H1 (cell line): ENCODE data around the gene KRT12. TPM values are rescaled to one million over a fixed set of nuclear protein-coding genes. Genes with fewer than 3 reads are reported as not detected.

Source experiments
- CBX8 ChIP-seq: fragments of 300-800, 300-1000 bp; sonication (generic); IDR thresholded peaks from 2 replicates; pipeline ENCODE4 v1.7.1; 2016; ENCODE audit warnings: low read depth, low read length, borderline replicate concordance
- EP300 ChIP-seq, 2 experiments: IDR thresholded peaks; 1 replicate in 1 of 2; 2 replicates in 1 of 2; pipeline ENCODE4 v1.6.1; 2011 to 2012; ENCODE audit warnings: low read depth in 2 of 2, low read length in 2 of 2, mild to moderate bottlenecking in 2 of 2, borderline replicate concordance in 1 of 2, inconsistent platforms in 1 of 2, moderate library complexity in 1 of 2
- EZH2 ChIP-seq: fragments of 200-600 bp; sonication (generic); IDR thresholded peaks from 2 replicates; pipeline ENCODE4 v1.7.1; 2012; ENCODE audit warnings: low read depth, mild to moderate bottlenecking, moderate library complexity, low read length, inconsistent platforms; ENCODE audit not compliant: severe bottlenecking
- RBBP5 ChIP-seq: IDR thresholded peaks from 2 replicates; pipeline ENCODE4 v1.7.1; 2012; ENCODE audit warnings: low read depth, mild to moderate bottlenecking, inconsistent platforms, low read length, moderate library complexity, borderline replicate concordance
- RNF2 ChIP-seq: fragments of 200-900, 300-1000 bp; sonication (generic); IDR thresholded peaks from 2 replicates; pipeline ENCODE4 v1.7.1; 2016; ENCODE audit warnings: borderline replicate concordance, low read depth, mild to moderate bottlenecking, antibody characterized with exemption, low read length; ENCODE audit not compliant: poor library complexity, severe bottlenecking; ENCODE audit errors: missing control alignments
- SRF ChIP-seq: IDR thresholded peaks from 2 replicates; pipeline ENCODE4 v1.6.1; 2011; ENCODE audit warnings: mild to moderate bottlenecking, low read depth, low read length, moderate library complexity
- SUZ12 ChIP-seq: fragments of 200-600 bp; sonication (generic); IDR thresholded peaks from 2 replicates; pipeline ENCODE4 v1.6.1; 2012; ENCODE audit warnings: mild to moderate bottlenecking, inconsistent platforms, low read length, moderate library complexity, mixed read lengths
- TBP ChIP-seq: IDR thresholded peaks from 2 replicates; pipeline ENCODE4 v1.6.1; 2011; ENCODE audit warnings: low read depth, low read length, improper control_type of control experiment
- YY1 ChIP-seq: IDR thresholded peaks from 2 replicates; pipeline ENCODE4 v1.6.1; 2011; ENCODE audit warnings: low read depth, mild to moderate bottlenecking, low read length
- ZNF274 ChIP-seq: IDR thresholded peaks from 2 replicates; pipeline ENCODE4 v1.7.0; 2012; ENCODE audit warnings: low read length, borderline replicate concordance; ENCODE audit errors: extremely low read depth
- polyA plus RNA-seq, 7 experiments: library from polyadenylated mRNA; depleted of rRNA in 3 of 7; stranded (reverse) in 5 of 7; unstranded in 2 of 7; fragments of >200 nt in 5 of 7; fragments of 200-250 nt in 2 of 7; gene quantifications; 1 replicate in 5 of 7; 2 replicates in 1 of 7; 4 replicates in 1 of 7; pipeline versions ENCODE4 v1.2.1 to v1.2.3, GENCODE V29; 2011 to 2013; ENCODE audit warnings: missing spikeins in 2 of 7, mixed read lengths in 2 of 7
- total RNA-seq: library from RNA; stranded (reverse); fragmentation: NEBNext Ultra II Directional; extraction: Animal tissue kit (Norgen Biotek cat#: 25700); gene quantifications from 2 replicates; pipeline ENCODE4 v1.2.1, GENCODE V29; 2021
- TF ChIP-seq, protein P1 (sequence below): fragments of 300-600 bp; sonication (generic); IDR thresholded peaks from 2 replicates; pipeline ENCODE4 v1.7.1; 2012; ENCODE audit warnings: low read length, moderate library complexity, mild to moderate bottlenecking, inconsistent platforms; ENCODE audit not compliant: insufficient replicate concordance

Gene KRT12
- total and polyA plus RNA-seq, 2 of the 8 experiments (the other 6 are each of a cell fraction or from before 2014, with no cell fraction given), result not detected

- TF ChIP-seq, protein P1, sequence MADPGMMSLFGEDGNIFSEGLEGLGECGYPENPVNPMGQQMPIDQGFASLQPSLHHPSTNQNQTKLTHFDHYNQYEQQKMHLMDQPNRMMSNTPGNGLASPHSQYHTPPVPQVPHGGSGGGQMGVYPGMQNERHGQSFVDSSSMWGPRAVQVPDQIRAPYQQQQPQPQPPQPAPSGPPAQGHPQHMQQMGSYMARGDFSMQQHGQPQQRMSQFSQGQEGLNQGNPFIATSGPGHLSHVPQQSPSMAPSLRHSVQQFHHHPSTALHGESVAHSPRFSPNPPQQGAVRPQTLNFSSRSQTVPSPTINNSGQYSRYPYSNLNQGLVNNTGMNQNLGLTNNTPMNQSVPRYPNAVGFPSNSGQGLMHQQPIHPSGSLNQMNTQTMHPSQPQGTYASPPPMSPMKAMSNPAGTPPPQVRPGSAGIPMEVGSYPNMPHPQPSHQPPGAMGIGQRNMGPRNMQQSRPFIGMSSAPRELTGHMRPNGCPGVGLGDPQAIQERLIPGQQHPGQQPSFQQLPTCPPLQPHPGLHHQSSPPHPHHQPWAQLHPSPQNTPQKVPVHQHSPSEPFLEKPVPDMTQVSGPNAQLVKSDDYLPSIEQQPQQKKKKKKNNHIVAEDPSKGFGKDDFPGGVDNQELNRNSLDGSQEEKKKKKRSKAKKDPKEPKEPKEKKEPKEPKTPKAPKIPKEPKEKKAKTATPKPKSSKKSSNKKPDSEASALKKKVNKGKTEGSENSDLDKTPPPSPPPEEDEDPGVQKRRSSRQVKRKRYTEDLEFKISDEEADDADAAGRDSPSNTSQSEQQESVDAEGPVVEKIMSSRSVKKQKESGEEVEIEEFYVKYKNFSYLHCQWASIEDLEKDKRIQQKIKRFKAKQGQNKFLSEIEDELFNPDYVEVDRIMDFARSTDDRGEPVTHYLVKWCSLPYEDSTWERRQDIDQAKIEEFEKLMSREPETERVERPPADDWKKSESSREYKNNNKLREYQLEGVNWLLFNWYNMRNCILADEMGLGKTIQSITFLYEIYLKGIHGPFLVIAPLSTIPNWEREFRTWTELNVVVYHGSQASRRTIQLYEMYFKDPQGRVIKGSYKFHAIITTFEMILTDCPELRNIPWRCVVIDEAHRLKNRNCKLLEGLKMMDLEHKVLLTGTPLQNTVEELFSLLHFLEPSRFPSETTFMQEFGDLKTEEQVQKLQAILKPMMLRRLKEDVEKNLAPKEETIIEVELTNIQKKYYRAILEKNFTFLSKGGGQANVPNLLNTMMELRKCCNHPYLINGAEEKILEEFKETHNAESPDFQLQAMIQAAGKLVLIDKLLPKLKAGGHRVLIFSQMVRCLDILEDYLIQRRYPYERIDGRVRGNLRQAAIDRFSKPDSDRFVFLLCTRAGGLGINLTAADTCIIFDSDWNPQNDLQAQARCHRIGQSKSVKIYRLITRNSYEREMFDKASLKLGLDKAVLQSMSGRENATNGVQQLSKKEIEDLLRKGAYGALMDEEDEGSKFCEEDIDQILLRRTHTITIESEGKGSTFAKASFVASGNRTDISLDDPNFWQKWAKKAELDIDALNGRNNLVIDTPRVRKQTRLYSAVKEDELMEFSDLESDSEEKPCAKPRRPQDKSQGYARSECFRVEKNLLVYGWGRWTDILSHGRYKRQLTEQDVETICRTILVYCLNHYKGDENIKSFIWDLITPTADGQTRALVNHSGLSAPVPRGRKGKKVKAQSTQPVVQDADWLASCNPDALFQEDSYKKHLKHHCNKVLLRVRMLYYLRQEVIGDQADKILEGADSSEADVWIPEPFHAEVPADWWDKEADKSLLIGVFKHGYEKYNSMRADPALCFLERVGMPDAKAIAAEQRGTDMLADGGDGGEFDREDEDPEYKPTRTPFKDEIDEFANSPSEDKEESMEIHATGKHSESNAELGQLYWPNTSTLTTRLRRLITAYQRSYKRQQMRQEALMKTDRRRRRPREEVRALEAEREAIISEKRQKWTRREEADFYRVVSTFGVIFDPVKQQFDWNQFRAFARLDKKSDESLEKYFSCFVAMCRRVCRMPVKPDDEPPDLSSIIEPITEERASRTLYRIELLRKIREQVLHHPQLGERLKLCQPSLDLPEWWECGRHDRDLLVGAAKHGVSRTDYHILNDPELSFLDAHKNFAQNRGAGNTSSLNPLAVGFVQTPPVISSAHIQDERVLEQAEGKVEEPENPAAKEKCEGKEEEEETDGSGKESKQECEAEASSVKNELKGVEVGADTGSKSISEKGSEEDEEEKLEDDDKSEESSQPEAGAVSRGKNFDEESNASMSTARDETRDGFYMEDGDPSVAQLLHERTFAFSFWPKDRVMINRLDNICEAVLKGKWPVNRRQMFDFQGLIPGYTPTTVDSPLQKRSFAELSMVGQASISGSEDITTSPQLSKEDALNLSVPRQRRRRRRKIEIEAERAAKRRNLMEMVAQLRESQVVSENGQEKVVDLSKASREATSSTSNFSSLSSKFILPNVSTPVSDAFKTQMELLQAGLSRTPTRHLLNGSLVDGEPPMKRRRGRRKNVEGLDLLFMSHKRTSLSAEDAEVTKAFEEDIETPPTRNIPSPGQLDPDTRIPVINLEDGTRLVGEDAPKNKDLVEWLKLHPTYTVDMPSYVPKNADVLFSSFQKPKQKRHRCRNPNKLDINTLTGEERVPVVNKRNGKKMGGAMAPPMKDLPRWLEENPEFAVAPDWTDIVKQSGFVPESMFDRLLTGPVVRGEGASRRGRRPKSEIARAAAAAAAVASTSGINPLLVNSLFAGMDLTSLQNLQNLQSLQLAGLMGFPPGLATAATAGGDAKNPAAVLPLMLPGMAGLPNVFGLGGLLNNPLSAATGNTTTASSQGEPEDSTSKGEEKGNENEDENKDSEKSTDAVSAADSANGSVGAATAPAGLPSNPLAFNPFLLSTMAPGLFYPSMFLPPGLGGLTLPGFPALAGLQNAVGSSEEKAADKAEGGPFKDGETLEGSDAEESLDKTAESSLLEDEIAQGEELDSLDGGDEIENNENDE, result no peak
- TF ChIP-seq TBP, result no peak
- no peak for TF ChIP-seq RBBP5
- TF ChIP-seq RNF2, result no peak
- TF ChIP-seq ZNF274, result no peak
- TF ChIP-seq EP300 (IDR thresholded peaks at IDR 0.05; ENCODE audit: borderline replicate concordance in 1 of 2, low read depth in 2 of 2, low read length in 2 of 2), result no peak
- no peak for TF ChIP-seq CBX8
- no peak for TF ChIP-seq SRF
- TF ChIP-seq SUZ12, result no peak
- no peak for TF ChIP-seq YY1
- no peak for TF ChIP-seq EZH2
Observed at GRCh38 chr17:40849723-40850122, 17.3 kb downstream of the KRT12 start (continued).
